ENCODE data around the gene IL15RA.
A peak's percentile ranks its signal among the peaks of the same experiment; 100 is the strongest.

Gene IL15RA

GRCh38 chr10:5977471-5978229 lies at the start of gene IL15RA:
TSS of gene IL15RA (minus strand) at chr10:5977543. CDS start at chr10:5977492, 51 bp downstream.
- peak; percentile 77 for DNase-seq

DNA sequence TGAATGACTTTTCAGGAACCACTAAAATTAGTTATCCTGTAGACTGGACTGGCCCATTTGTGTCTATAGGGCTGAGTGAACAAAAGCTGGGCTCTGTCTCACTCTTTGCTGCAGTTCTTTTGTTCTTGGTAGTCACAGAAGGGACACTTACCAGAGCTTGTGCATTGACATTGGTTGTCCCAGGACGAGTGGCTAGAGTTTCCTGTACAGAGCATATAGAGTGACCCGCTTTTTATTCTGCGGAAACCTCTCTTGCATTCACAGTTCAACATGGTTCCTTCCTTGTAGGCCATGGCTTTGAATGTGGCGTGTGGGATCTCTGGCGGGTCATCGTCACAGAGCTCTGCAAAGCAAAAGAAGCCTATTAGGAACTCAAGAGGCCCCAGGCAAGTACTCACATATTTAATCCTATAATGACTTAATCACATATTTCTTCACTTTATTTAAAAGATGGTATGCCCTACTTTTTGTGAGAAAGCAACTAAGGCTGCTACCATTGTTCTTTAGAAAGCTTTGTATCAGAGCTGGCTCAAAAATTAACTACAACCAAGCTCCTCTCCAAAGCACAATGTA lies 48.4 kb upstream of the IL15RA start:
- DNase-seq, result no peak

GRCh38 chr10:6024334-6024682 lies 47.0 kb upstream of the IL15RA start:
- no peak for DNase-seq

DNA sequence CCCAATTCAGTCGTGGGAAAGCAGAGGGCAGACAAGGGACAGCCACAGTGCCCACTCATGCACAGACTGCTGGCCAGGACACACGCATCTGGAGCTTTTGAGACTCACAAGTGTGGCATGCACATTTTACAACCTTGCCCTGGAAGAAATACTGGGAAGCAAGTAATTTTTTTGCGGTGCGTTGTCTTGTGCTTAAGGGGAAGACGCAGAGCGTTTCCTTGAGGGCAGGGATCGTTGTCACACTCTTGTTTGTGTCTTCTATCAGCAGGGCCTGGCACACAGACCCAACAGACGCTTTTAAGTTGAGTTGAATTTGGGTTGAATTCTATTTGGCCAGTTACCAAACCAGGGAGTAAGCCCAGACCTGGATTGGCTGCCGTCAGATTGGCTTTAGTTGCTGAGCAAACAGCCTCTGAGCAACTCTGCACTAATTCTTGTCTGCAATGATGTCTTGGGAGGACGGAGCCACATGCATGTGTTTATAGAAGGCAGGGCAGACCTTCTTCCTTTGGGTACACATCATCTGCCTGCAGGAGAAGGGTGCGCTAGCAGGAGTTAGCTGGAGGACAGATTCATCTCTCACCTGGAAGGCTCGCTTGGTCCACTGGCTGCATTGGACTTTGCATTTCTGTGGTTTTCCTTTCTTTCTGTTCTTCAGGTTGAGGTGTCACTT lies 46.5 kb upstream of the IL15RA start:
- DNase-seq, result no peak

DNA sequence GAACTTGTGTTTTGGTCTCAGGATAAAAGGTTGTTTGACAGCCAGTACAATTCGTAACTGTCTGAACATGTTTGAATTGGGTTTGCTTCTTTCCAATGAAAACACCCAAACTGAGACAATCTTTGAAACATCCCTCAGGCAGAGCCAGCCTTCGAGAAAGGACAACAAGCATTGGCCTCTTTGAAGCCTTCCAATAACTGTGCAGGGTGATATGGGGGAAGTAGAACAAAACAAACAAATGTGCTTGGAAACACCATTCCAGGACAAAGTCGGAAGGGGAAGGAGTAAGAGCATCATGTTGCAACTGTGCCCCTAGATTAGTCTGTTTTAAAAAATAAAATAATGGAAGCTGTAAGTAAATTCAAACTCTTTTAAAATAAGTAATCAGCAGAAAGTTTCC lies 45.3 kb upstream of the IL15RA start:
- no peak for DNase-seq

GRCh38 chr10:6020826-6021225 lies 43.5 kb upstream of the IL15RA start:
- no peak for DNase-seq

DNA sequence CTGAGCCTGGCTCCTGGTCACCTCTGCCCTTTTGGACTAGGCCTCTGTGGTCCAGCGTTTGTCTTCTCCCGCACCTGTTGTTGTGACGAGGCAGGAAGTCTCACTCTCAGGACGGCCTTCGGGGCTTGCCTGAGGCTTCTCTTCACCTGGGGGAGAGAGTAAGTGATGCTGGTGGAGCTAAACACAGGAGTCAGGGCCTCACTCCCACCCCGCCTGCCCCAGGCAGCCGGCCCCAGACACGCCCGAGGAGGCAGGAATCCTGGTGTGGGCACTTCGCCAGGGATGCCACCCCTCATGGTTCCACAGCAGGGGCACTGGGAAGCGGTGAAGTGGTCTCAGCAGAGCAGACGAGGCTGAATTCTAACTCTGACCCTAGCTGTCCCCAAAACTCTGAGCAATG lies 42.5 kb upstream of the IL15RA start:
- no peak for DNase-seq

DNA sequence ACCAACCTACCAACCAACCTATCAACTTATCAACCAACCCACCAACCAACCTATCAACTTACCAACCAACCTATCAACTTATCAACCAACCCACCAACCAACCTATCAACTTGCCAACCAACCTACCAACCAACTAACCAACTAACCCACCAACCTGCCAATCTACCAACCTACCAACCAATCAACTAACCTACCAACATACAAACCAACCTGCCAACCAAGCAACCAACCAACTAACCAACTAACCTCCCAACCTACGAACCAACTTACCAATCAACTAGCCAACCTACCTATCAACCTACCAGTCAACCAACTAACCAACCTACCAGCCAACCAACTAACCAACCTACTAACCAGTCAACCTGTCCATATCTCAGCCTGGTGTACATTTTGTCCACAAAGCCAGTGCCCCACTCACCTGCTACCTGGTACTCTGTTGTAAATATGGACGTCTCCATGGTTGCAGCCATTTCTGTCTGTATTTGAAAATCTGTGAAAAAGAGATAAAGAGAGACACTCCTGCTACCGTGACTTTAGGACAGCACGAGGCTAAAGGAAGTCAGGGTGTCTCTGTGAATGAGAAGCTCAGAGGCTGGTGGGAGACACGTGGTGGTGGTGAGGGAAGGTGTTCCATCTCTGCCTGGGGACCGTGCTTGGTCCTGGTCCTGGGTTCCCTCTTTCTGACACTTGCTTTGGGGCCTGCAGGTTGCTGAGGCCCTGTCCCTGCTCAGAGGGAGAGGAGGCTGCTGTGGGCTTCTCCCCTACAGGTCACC lies 41.9 kb upstream of the IL15RA start:
- no peak for DNase-seq

- DNase-seq, result no peak
These were observed 41.1 kb upstream of the IL15RA start for GRCh38 chr10:6018422-6018821.

DNA sequence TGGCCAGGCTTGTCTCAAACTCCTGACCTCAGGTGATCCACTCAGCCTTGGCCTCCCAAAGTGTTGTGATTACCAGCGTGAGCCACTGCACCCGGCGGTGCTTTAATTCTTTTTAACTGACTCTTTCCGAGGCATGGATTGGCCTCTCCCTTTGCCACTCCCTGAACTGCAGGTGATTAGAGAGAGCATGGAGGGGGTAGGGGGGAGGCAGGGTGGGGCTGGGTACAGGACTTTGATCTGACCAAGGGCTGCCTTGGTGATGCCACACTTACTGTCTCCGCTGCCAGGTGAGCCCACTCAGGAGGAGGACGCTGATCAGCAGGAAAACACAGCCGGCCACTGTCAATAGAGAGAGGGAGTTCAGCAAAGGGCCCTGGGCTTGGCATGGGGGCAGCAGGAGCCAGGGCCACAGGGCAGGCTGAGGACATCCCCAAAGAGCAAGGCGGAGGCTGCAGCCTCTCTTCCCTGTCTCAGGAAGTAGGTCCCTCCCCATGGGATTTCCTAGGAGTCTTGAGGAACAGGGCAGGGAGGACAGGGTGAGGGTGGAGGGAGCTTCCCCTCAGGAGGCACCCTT lies 40.5 kb upstream of the IL15RA start:
- DNase-seq, result no peak

- DNase-seq, result peak; percentile 38
These were observed 37.0 kb upstream of the IL15RA start for GRCh38 chr10:6014241-6014761.

DNA sequence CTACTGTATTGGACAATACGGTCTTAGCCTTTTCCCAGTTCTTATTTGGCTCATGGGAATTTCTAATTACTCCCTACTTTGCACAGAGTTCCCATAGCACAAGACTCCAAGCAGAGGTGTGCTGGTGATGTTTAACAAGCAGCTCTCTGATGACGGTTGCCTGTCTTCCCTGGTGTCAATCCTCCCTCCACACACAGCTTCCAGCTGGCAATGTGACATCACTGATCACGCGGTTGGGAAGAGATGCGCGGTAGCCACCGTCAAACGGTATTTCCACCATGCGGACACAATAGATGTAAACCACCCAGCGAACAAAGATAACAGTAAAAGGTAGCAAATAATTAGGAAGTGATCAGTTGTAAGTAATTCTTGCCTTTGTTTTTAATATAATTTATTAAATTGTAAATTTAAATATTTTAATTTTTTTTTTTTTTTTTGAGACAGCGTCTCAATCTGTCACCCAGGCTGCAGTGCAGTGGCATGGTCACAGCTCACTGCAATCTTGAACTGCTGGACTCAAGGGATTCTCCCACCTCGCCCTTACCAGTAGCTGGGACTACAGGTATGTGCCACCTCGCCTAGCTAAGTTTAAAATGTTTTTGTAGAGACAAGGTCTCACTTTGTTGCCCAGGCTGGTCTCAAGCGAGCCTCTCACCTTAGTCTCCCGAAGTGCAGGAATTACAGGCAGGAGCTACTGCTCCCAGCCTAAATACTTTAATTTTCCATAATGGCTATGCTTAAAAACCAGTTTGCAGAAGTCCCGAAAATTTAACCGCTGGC lies 36.3 kb upstream of the IL15RA start:
- DNase-seq, result no peak

- DNase-seq, result no peak
These were observed 35.0 kb upstream of the IL15RA start for GRCh38 chr10:6012121-6012905.

- DNase-seq, result no peak
These were observed 34.2 kb upstream of the IL15RA start for GRCh38 chr10:6011558-6011957.

- no peak for DNase-seq
These were observed 33.2 kb upstream of the IL15RA start for GRCh38 chr10:6010569-6010968.

- no peak for DNase-seq
These were observed 32.6 kb upstream of the IL15RA start for GRCh38 chr10:6009961-6010360.

- DNase-seq, result no peak
These were observed 31.8 kb upstream of the IL15RA start for GRCh38 chr10:6009150-6009549.

- no peak for DNase-seq
These were observed 31.3 kb upstream of the IL15RA start for GRCh38 chr10:6008497-6009142.

DNA sequence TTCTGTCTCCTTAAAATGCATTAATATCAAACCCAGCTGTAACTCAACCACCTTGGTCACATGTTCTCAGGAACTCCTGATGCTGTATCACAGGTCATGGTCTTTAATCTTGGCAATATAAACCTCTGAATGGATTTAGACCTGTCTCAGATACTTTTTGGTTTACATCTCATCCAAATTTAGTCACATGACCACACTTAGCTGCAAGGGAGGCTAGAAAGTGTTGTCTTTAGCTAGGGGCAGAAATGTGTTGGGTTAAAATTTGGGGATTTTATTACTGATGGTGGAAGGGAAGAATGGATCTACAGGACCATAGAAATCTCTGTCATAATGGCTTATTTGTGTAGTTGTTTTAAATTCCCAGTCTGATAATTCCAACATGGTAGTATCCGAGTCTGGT lies 29.6 kb upstream of the IL15RA start:
- no peak for DNase-seq

DNA sequence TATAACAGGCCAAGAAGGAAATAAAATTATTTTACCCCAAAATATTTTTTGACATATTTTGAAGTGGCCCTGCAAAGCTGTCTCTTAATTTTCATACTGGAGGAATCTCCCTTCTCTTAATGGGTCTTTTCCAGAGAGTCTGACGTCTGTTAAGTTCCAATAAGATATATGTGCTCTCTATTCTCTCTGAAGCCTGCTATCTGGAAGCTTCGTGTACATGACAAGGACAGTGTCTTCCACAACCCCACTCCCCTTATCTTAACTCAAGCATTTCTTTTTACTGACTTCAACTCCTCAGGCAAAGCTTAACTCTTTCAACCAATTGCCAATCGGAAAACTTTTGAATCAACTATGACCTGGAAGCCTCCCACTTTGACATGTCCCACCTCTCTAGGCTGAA lies 29.2 kb upstream of the IL15RA start:
- DNase-seq, result no peak
